Measurements from ENCODE around the gene MPHOSPH9.

MPHOSPH9 gene

GRCh38 chr12:123200414-123200813 is 32.5 kb downstream of the MPHOSPH9 start:
- no peak for TF ChIP-seq CTCF (IDR thresholded peaks at IDR 0.05; ENCODE audit: low read depth, low read length)
- no peak overlapping the region for H3K4me3 ChIP-seq (ENCODE audit: low read depth, low read length)

DNA sequence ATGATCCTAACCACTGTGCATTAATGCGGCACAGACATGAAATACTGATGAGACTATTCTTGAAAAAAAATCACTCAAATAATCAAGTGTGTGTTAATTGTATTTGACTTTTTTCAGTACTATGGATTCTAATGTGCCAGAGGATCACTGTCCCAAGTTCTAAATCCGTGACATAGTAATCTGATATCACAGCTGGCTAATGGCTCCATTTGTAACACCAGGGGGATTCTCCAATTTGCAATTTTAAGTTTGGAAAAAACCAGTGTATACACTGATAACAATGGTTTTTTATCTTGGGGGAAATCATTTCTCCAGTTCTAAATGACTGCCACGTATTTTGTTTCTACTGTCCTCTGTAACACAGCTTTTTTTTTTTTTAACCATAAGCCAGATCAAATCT is 33.0 kb downstream of the MPHOSPH9 start:
- TF ChIP-seq CTCF (IDR thresholded peaks at IDR 0.05; ENCODE audit: low read depth, low read length) = no peak
- H3K4me3 ChIP-seq (ENCODE audit: low read depth, low read length) = no peak overlapping the region

GRCh38 chr12:123187637-123188036 is 45.3 kb downstream of the MPHOSPH9 start:
- H3K4me3 ChIP-seq (ENCODE audit: low read depth, low read length) = no peak overlapping the region
- no peak for TF ChIP-seq CTCF (IDR thresholded peaks at IDR 0.05; ENCODE audit: low read depth, low read length)

DNA sequence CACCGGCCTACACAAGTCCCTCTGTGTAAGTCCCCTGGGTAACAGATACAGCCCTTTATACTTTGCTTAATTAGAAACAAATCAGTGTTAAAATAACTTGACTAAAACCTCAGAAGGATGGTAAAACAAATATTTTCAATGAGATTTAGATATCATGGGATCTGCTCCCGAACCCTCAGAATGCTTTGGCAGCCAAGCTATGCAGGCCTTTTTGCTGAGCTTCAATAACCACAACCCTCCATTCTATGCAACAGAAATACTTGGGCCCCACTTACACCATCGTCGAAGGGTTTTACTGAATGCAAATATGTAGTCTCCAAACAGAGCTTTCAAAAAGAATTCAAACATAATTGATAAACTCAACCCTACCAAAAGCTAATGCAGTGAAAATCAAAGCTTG is 52.8 kb downstream of the MPHOSPH9 start:
- no peak overlapping the region for H3K4me3 ChIP-seq (ENCODE audit: low read depth, low read length)
- no peak for TF ChIP-seq CTCF (IDR thresholded peaks at IDR 0.05; ENCODE audit: low read depth, low read length)

- no peak for TF ChIP-seq CTCF (IDR thresholded peaks at IDR 0.05; ENCODE audit: low read depth, low read length)
- no peak overlapping the region for H3K4me3 ChIP-seq (ENCODE audit: low read depth, low read length)
These were observed 61.0 kb downstream of the MPHOSPH9 start for GRCh38 chr12:123171967-123172366.

- TF ChIP-seq CTCF (IDR thresholded peaks at IDR 0.05; ENCODE audit: low read depth, low read length) = no peak
These were observed 65.6 kb downstream of the MPHOSPH9 start for GRCh38 chr12:123167329-123167728.

DNA sequence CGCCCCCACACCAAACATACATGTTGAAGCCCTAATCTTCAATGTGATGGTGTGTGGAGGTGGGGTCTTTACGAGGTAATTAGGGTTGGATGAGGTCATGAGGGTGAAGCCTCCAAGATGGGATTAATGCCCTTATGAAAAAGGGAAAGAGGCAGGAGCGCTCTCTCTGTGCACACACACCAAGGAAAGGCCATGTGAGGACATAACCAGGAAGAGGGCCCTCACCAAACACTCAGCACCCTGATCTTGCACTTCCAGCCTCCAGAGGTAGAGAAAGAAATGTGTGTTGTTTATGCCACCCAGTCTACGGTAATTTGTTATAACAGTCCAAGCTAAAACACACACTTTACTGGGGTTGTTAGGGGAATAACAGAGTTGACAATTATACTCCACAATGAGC is 67.4 kb downstream of the MPHOSPH9 start:
- TF ChIP-seq CTCF (IDR thresholded peaks at IDR 0.05; ENCODE audit: low read depth, low read length) = no peak
- no peak overlapping the region for H3K4me3 ChIP-seq (ENCODE audit: low read depth, low read length)

More at GRCh38 chr12:123167329-123167728, 65.6 kb downstream of the MPHOSPH9 start:
- H3K4me3 ChIP-seq (ENCODE audit: low read depth, low read length) = no peak overlapping the region

All from WI38 (cell line).